Right lobe of liver (tissue), 4 donors: ENCODE results near the gene MCTP1.

Experiments used
- POLR2A ChIP-seq: fragments of 450-650 bp; IDR thresholded peaks from one replicate; pipeline ENCODE4 v1.6.1; 2017; ENCODE audit warnings: antibody characterized with exemption, mild to moderate bottlenecking
- TF ChIP-seq, protein P1 (sequence below), 4 donors: fragments of 200-600 bp in 3 of 4; fragments of 450-650 bp in 1 of 4; IDR thresholded peaks; one replicate each; pipeline versions ENCODE4 v1.5.1 to v1.8.0; 2016 to 2022; ENCODE audit warnings: antibody characterized with exemption in 4 of 4, mild to moderate bottlenecking in 2 of 4
- donor health status: DM: no; HTN: no; CAD: no.
- donor health status: DM: no; HTN: no; CAD: no.
- donor health status: DM: no; HTN: yes; CAD: no.

DNA sequence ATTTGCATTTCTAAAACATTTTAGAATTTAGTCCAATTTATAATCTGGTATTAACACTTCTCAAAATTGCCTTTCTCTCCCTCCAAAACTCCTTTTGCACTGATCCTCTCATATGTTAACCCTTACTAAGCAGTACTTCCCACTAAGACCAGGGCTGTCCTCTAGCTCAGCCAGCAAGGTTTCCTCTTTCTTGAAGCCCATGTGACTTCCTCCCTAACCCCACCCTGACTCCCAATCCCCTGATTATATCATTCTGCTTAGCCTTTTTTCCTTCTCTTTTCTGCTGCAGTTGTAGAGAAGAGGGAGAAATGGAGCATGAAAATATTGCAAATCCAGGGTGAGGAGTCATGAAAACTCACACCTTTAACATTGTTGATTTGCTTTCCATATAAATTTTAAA, 241.7 kb downstream of the MCTP1 start:
- TF ChIP-seq, protein P1, sequence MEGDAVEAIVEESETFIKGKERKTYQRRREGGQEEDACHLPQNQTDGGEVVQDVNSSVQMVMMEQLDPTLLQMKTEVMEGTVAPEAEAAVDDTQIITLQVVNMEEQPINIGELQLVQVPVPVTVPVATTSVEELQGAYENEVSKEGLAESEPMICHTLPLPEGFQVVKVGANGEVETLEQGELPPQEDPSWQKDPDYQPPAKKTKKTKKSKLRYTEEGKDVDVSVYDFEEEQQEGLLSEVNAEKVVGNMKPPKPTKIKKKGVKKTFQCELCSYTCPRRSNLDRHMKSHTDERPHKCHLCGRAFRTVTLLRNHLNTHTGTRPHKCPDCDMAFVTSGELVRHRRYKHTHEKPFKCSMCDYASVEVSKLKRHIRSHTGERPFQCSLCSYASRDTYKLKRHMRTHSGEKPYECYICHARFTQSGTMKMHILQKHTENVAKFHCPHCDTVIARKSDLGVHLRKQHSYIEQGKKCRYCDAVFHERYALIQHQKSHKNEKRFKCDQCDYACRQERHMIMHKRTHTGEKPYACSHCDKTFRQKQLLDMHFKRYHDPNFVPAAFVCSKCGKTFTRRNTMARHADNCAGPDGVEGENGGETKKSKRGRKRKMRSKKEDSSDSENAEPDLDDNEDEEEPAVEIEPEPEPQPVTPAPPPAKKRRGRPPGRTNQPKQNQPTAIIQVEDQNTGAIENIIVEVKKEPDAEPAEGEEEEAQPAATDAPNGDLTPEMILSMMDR (IDR thresholded peaks at IDR 0.05) = no peak
- TF ChIP-seq POLR2A = no peak
